Measurements from ENCODE around the gene RBM14.

DNA sequence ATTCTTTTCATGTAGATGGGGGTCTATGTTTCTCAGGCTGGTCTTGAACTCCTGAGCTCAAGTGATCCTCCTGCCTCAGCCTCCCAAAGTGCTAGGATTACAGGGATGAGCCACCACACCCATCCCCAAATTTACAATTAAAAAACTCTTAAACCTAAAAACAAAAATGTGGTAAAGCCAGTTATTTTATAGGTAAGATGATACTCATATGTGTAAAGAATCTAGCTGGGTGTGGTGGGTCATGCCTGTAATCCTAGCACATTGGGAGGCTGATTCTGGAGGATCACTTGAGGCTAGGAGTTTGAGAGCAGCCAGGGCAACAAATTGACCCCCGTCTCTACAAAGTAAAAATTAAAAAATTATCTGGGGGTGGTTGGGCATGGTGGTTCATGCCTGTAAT lies 4.0 kb upstream of the RBM14 start:
- no peak for TF ChIP-seq EZH2 (IDR thresholded peaks at IDR 0.05; ENCODE audit: borderline replicate concordance, low read length)
- TF ChIP-seq CTCF (IDR thresholded peaks at IDR 0.05; ENCODE audit: low read length): no peak
